Progenitor cell of endocrine pancreas (in vitro differentiated cells): ENCODE data around the gene CLCF1. TPM values are rescaled to one million over a fixed set of nuclear protein-coding genes. Genes with fewer than 3 reads are reported as not detected.

Experiments
- DNase-seq: peaks from one replicate; pipeline ENCODE4 v3.0.0; 2021; ENCODE audit warnings: low spot score; ENCODE audit not compliant: unreplicated experiment
- H3K27ac Mint-ChIP-seq: 2 replicates; pipeline ENCODE4 v1.8.0; 2021; ENCODE audit warnings: mild to moderate bottlenecking, moderate library complexity, mixed read lengths
- H3K27me3 Mint-ChIP-seq: 2 replicates; pipeline ENCODE4 v1.8.0; 2021; ENCODE audit warnings: mixed read lengths
- H3K36me3 Mint-ChIP-seq: 2 replicates; pipeline ENCODE4 v1.8.0; 2022; ENCODE audit warnings: mixed read lengths; ENCODE audit not compliant: insufficient read depth
- H3K4me1 Mint-ChIP-seq: 2 replicates; pipeline ENCODE4 v1.8.0; 2021; ENCODE audit warnings: low read depth, mixed read lengths
- H3K4me3 Mint-ChIP-seq: 2 replicates; pipeline ENCODE4 v1.8.0; 2021; ENCODE audit warnings: low read depth, mild to moderate bottlenecking, moderate library complexity, mixed read lengths
- H3K9me3 Mint-ChIP-seq: 2 replicates; pipeline ENCODE4 v1.8.0; 2021; ENCODE audit warnings: low read depth, mixed read lengths
- total RNA-seq: library from RNA; stranded (reverse); gene quantifications from 2 replicates; pipeline ENCODE4 v1.2.1, GENCODE V29; 2021
- TF ChIP-seq, protein P1 (sequence below): fragments of 200-600 bp; sonication (generic); IDR thresholded peaks from one replicate; pipeline ENCODE4 v1.5.0; 2021; ENCODE audit warnings: antibody characterized with exemption, mild to moderate bottlenecking; ENCODE audit not compliant: unreplicated experiment

The CLCF1 gene
- total RNA-seq, 1 donor from 2014 or later: 6.9 TPM

DNA sequence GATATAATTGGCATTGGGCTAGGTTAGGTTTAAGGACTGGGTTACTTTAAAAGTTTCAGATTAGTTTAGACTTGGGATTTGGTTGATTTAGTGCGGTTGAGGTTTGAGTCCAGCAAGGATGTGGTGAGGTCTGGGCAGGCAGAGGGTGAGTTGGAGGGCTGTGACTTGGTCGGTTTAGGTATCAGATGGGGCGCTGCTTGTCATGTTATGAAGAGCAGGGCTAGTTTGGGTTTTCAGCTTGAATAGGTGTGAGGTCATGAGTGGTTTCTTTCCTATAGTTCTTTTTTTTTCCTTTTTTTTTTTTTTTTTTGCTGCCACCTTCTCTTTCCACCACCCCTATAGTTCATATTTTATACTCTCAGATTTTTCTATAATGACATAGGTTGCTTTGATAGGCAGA is 4.8 kb downstream of the CLCF1 start:
- Mint-ChIP-seq H3K4me1 (peaks cover 20% of the 10 kb centered on the region), H3K9me3 (no peaks in the 10 kb centered on the region), H3K27me3 (no peaks in the 10 kb centered on the region), H3K36me3 (peaks cover 8% of the 10 kb centered on the region), H3K4me3 (no peak overlapping the region), H3K27ac (no peak overlapping the region)
- TF ChIP-seq, protein P1, sequence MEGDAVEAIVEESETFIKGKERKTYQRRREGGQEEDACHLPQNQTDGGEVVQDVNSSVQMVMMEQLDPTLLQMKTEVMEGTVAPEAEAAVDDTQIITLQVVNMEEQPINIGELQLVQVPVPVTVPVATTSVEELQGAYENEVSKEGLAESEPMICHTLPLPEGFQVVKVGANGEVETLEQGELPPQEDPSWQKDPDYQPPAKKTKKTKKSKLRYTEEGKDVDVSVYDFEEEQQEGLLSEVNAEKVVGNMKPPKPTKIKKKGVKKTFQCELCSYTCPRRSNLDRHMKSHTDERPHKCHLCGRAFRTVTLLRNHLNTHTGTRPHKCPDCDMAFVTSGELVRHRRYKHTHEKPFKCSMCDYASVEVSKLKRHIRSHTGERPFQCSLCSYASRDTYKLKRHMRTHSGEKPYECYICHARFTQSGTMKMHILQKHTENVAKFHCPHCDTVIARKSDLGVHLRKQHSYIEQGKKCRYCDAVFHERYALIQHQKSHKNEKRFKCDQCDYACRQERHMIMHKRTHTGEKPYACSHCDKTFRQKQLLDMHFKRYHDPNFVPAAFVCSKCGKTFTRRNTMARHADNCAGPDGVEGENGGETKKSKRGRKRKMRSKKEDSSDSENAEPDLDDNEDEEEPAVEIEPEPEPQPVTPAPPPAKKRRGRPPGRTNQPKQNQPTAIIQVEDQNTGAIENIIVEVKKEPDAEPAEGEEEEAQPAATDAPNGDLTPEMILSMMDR: no peak
- no peak for DNase-seq

DNA sequence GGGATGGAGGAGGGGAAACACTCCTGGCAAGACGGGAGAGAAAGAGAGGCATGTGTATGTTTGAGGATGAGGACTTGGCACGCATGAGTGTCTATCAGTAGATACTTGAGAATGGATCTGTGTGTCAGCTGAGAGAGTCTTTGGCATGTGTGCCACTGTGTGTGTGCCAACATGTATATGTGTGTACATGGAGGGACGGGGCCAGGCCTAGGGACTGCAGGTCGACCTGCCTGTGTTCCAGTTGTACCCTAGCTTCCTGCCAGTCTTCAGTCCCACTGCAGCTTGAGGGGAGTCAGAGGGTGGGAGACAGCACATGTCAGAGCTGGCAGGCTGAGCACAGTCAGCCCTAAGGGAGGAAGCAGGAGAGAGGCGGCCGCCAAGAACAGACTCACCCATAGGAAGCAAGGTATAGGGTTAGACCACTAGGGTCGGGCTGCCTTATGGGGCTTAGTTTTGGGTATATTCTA is 5.6 kb downstream of the CLCF1 start:
- no peak for DNase-seq
- Mint-ChIP-seq H3K27me3 (no peaks in the 10 kb centered on the region), H3K36me3 (peaks cover 10% of the 10 kb centered on the region), H3K4me3 (no peak overlapping the region), H3K27ac (peak overlapping the region; percentile 22), H3K4me1 (peaks cover 20% of the 10 kb centered on the region), H3K9me3 (no peaks in the 10 kb centered on the region)
- TF ChIP-seq, protein P1: no peak

DNA sequence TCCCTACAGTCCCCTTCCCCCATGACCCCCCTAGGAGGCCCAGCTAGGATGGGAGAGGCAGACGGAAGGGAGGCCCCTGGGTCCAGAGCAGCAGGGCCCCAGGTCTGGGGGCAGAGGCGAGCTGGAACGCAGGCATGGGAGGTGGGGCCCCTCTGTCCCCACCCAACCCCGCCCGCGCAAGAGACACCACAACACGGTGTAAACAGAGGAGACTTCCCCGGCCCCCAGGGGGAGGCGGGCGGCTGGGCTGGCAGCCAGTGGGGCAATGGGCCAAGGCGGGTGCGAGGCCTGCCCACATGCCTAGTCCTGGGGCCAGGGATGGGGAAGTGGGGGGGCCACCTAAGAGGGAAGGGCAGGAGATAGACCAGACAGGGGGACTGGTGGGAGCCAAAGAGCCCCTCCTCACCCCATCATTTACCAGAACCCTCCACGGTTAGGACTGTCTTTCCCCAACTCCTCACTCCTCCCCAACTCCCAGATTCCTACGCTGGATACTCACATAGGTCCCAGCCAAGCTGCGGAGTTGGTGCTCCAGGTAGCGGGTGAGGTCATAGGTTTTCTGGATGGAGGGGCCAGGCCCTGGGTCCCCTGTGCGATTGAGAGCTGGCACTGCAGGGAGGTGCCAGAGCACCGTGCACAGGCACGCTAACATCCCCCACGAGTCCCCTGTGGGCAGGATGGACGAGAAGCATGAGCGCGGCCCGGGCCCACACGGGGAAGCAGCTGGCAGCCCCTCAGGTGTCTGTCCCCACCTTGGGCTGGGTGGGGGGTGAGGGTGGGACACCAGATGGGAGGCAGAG is 6.2 kb downstream of the CLCF1 start:
- Mint-ChIP-seq H3K4me3 (no peak overlapping the region), H3K4me1 (peaks cover 20% of the 10 kb centered on the region), H3K27ac (no peak overlapping the region), H3K9me3 (no peaks in the 10 kb centered on the region), H3K36me3 (peaks cover 12% of the 10 kb centered on the region), H3K27me3 (no peaks in the 10 kb centered on the region)
- TF ChIP-seq, protein P1: no peak
- no peak for DNase-seq

DNA sequence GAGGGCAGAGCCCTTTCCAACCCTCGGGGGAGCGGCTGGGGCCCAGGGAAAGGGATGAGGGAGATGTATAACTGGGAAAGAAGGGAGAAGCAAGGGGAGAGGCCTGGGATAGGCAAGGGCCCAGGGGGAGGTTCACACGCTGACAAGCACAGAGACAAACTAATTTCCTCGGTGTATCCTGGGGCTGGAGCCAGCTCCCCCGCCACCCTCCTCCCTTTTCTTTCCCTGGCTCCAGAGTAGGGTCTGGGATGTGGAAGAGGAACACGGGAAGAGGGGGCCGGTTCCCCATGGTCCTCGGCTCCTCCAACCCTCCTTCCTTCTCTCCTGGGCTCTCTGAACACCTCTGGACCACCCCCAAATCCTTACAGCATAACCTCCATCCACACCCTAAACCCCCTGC is 6.9 kb downstream of the CLCF1 start:
- peaks cover 16% of the 10 kb centered on the region for H3K4me1 Mint-ChIP-seq
- TF ChIP-seq, protein P1: no peak
- H3K9me3 Mint-ChIP-seq: no peaks in the 10 kb centered on the region
- no peaks in the 10 kb centered on the region for H3K27me3 Mint-ChIP-seq
- peaks cover 12% of the 10 kb centered on the region for H3K36me3 Mint-ChIP-seq
- no peak for DNase-seq
- H3K4me3 Mint-ChIP-seq: no peak overlapping the region
- no peak overlapping the region for H3K27ac Mint-ChIP-seq

DNA sequence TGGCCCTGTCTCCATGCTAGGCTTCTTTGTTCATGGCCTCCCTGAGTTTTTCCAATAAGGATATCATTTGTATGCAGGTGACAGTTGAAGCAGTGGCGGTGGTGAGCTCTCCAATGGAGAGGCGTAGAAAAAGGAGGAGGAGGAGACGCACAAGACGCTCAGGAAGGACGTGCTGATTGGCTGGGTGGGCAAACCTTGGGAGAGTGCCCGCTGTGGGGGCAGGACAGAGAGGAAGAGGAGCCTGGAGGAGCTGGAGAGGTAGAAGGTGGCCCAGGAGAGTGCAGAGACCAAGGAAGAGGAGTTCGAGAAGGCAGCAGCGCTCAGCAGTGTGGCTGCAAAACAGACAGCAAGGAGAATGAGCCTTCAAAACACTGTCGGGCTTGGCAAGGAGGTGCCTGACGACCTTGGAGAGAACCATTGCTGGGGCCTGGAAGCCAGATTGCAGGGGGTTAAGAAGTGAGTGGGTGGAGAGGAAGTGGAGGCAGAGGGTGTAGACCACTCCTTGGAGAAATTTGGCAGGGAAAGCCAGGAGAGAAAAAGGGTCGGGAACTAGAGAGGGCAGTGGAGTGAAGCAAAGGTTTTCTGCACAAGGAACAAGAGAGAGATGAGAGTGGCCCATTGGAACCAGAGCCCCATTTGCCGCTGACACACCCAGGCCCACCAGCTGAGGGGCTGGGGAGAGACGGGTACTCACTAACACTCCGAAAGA is 7.5 kb downstream of the CLCF1 start:
- peaks cover 10% of the 10 kb centered on the region for H3K4me1 Mint-ChIP-seq
- no peak for DNase-seq
- H3K27ac Mint-ChIP-seq: peak overlapping the region; percentile 43
- no peaks in the 10 kb centered on the region for H3K27me3 Mint-ChIP-seq
- H3K36me3 Mint-ChIP-seq: peaks cover 12% of the 10 kb centered on the region
- H3K4me3 Mint-ChIP-seq: no peak overlapping the region
- TF ChIP-seq, protein P1: no peak
- no peaks in the 10 kb centered on the region for H3K9me3 Mint-ChIP-seq
